Left lung (tissue), 10 donors: Measurements from ENCODE around the gene COL26A1. TPM values are rescaled to one million over a fixed set of nuclear protein-coding genes. Genes with fewer than 3 reads are reported as not detected.

Experiments
- ATAC-seq: fragments of 200-7000 bp; cut with Tn5 transposase; one replicate; pipeline ENCODE4 v1.9.1; 2020; ENCODE audit warnings: moderate library complexity
- DNase-seq, 4 donors: peaks; one replicate each; pipeline ENCODE4 v3.0.0-alpha.2; 2013 to 2020
- H3K27ac ChIP-seq, 2 donors: fragments of 200-600 bp; sonication (generic) in 1 of 2; one replicate each; pipeline versions ENCODE4 v1.5.0 to v1.8.0; 2020 to 2021
- H3K27me3 ChIP-seq, 2 donors: fragments of 200-600 bp; sonication (generic) in 1 of 2; one replicate each; pipeline versions ENCODE4 v1.5.0 to v1.8.0; 2020 to 2021
- H3K36me3 ChIP-seq, 2 donors: fragments of 200-600 bp; sonication (generic) in 1 of 2; one replicate each; pipeline versions ENCODE4 v1.5.0 to v1.8.0; 2020 to 2021
- H3K4me1 ChIP-seq, 2 donors: fragments of 200-600 bp; one replicate each; pipeline ENCODE4 v1.8.0; 2021
- H3K4me3 ChIP-seq, 2 donors: fragments of 200-600 bp; sonication (generic) in 1 of 2; one replicate each; pipeline versions ENCODE4 v1.5.0 to v1.8.0; 2020 to 2021; ENCODE audit warnings: mild to moderate bottlenecking in 1 of 2
- H3K9me3 ChIP-seq, 2 donors: fragments of 200-600 bp; sonication (generic) in 1 of 2; one replicate each; pipeline versions ENCODE4 v1.5.0 to v1.8.0; 2020 to 2021
- intact Hi-C, 2 donors: fragments of 100-400 bp; cut with DNase I; formaldehyde crosslinking; loops; one replicate each; pipeline versions ENCODE4 v1.11.2 to v1.14.2; 2022
- polyA plus RNA-seq, 6 donors: library from polyadenylated mRNA; unstranded; fragments of 120-200 nt; gene quantifications; one replicate each; pipeline ENCODE4 v1.2.1, GENCODE V29; 2013; ENCODE audit not compliant: insufficient read length in 6 of 6
- total RNA-seq, 2 donors: library from RNA; stranded (reverse); fragmentation: NEBNext Ultra II Directional; extraction: Animal tissue kit (Norgen Biotek cat#: 25700); gene quantifications; one replicate each; pipeline ENCODE4 v1.2.1, GENCODE V29; 2021
- TF ChIP-seq, protein P1 (sequence below), 2 donors: fragments of 200-600 bp; sonication (generic) in 1 of 2; IDR thresholded peaks; one replicate each; pipeline versions ENCODE4 v1.5.0 to v1.8.0; 2021; ENCODE audit warnings: antibody characterized with exemption in 2 of 2
- donor health status: DM: no; HTN: yes; CAD: no.
- donor health status: DM: no; HTN: no; CAD: no.

The COL26A1 gene
- total and polyA plus RNA-seq, 8 donors: 0.76 to 7.7 (median 7.1) TPM; not detected in 1

DNA sequence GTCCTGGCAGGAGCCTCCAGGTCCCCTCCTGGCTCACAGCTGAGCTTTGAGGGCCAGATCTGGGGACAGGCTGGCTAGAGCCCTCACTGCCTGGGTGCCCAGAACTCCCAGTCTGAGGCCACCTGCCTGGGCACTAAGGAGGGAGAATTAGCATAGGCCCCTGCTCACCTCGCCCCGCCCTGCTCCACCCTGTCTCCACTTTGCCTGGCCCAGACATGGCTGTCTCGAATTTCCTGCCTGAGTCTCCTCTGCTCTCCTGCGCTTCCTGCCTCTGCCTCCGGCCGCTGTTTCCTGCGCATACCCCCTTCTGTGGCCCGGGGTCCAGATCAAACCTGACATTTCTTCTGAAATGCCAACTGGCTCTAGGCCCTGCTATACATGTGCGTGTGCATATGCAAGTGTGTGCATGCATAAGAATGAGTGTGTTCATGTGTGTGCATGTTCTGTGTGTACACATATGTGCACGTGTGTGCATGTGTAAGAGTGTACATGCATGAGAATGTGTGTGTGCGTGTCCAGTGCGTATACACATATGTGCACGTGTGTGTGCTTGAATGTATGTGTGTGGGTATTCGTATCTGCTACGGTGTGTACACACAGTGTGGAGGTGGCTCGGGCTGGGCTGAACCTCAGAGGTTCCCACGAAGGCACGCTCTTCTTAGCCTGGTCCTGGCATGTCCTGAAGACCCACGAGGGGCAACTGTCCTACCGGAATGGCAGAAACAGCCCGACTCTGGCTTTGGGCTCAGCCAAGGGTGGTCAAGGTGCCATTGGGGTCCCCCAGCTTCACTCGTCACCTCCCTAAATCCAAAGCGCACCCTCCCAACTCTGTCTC is 201.5 kb downstream of the COL26A1 start:
- no peak overlapping the region for H3K4me3 ChIP-seq

DNA sequence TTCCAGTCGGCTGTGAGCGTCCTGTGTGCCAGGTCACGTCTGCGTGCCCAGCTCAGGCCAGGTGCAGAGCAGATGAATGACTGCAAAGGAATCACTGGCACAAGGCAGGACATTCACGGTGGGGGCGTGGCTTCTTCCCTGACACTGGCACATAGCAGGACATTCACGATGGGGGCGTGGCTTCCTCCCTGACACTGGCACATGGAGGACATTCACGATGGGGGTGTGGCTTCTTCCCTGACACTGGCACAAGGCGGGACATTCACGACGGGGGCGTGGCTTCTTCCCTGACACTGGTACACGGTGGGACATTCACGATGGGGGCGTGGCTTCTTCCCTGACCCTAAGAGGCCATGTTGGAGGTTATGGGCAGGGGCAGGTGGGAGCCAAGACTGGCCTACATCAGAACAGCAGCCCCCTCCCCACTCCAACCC is 202.1 kb downstream of the COL26A1 start:
- TF ChIP-seq, protein P1, sequence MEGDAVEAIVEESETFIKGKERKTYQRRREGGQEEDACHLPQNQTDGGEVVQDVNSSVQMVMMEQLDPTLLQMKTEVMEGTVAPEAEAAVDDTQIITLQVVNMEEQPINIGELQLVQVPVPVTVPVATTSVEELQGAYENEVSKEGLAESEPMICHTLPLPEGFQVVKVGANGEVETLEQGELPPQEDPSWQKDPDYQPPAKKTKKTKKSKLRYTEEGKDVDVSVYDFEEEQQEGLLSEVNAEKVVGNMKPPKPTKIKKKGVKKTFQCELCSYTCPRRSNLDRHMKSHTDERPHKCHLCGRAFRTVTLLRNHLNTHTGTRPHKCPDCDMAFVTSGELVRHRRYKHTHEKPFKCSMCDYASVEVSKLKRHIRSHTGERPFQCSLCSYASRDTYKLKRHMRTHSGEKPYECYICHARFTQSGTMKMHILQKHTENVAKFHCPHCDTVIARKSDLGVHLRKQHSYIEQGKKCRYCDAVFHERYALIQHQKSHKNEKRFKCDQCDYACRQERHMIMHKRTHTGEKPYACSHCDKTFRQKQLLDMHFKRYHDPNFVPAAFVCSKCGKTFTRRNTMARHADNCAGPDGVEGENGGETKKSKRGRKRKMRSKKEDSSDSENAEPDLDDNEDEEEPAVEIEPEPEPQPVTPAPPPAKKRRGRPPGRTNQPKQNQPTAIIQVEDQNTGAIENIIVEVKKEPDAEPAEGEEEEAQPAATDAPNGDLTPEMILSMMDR (IDR thresholded peaks at IDR 0.05): no peak
- peaks cover 0 to 18% of the 10 kb centered on the region in 2 donors for H3K27me3 ChIP-seq
- H3K4me3 ChIP-seq: no peak overlapping the region
- ATAC-seq (peak; percentile 33), DNase-seq (no peak)
- H3K9me3 ChIP-seq: peaks cover 0 to under 1% of the 10 kb centered on the region in 2 donors
- intact Hi-C loops: no loop called here
- H3K4me1 ChIP-seq: no peaks in the 10 kb centered on the region
- H3K27ac ChIP-seq: no peak overlapping the region
- H3K36me3 ChIP-seq: no peaks in the 10 kb centered on the region

More for the DNA sequence above, 201.5 kb downstream of the COL26A1 start:
- TF ChIP-seq, protein P1 (IDR thresholded peaks at IDR 0.05): no peak
- Histone ChIP-seq H3K27ac (no peak overlapping the region), H3K36me3 (no peaks in the 10 kb centered on the region), H3K9me3 (no peaks in the 10 kb centered on the region), H3K27me3 (peaks cover 0 to 18% of the 10 kb centered on the region in 2 donors), H3K4me1 (no peaks in the 10 kb centered on the region)
- intact Hi-C loops: no loop called here
- no peak for DNase-seq
- ATAC-seq: no peak

DNA sequence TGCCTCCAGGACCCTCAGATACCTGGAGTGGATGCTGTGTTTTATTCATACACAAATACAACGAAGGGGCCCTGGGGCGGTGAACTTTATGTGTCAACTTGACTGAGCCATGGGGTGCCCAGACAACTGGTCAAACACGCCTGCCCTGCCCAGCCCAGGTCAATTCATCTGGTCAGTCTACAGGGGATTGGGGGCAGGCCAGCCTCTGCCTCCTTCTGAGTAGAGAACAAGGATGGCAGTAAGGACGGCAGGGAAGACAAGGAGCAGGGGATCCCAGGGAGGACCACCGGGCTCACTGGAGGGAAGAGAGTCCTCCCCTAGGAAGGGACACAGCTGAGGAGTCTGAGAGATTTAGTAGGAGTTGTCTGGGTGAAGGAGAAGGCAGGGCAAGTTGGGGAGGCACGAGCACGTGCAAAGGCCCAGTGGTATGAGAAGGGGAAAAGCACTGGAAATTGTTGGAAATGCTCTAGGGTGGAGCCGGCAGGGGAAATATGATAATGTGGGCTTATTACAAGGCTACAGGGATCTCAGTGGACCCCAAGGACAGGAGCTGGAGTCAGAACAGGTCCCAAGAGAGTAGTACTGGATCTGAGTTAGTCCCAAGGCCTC is 203.0 kb downstream of the COL26A1 start:
- peaks cover 0 to 18% of the 10 kb centered on the region in 2 donors for H3K27me3 ChIP-seq
- no peak overlapping the region for H3K27ac ChIP-seq
- H3K36me3 ChIP-seq: no peaks in the 10 kb centered on the region
- TF ChIP-seq, protein P1 (IDR thresholded peaks at IDR 0.05): no peak
- DNase-seq: no peak
- H3K9me3 ChIP-seq: peaks cover 0 to 3% of the 10 kb centered on the region in 2 donors
- no peak for ATAC-seq
- H3K4me1 ChIP-seq: no peaks in the 10 kb centered on the region
- intact Hi-C loops: no loop called here
- no peak overlapping the region for H3K4me3 ChIP-seq

DNA sequence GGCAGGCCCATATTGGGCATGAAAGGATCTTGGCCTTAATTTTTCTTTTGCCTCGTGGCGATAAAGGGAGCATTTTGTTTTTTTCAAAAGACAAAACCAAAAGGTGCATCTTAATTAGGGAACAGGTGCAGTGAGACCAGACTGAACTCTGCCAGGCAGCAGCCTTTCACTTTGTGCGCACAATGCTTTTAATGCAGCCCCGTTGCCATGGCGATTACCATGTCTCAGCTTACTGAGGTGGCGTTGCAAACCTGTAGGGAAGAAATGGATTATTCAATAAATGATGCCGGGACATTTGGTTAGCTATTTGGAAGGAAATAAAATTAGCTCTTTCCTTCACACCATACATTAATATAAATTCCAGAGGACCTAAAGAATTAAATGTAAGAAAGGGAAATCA is 204.6 kb downstream of the COL26A1 start:
- Histone ChIP-seq H3K4me1 (no peaks in the 10 kb centered on the region), H3K27ac (no peak overlapping the region), H3K36me3 (no peaks in the 10 kb centered on the region), H3K9me3 (peaks cover 0 to 14% of the 10 kb centered on the region in 2 donors), H3K27me3 (peaks cover 0 to 13% of the 10 kb centered on the region in 2 donors), H3K4me3 (no peak overlapping the region)
- DNase-seq (no peak), ATAC-seq (no peak)
- intact Hi-C loops: no loop called here
- TF ChIP-seq, protein P1 (IDR thresholded peaks at IDR 0.05): no peak

DNA sequence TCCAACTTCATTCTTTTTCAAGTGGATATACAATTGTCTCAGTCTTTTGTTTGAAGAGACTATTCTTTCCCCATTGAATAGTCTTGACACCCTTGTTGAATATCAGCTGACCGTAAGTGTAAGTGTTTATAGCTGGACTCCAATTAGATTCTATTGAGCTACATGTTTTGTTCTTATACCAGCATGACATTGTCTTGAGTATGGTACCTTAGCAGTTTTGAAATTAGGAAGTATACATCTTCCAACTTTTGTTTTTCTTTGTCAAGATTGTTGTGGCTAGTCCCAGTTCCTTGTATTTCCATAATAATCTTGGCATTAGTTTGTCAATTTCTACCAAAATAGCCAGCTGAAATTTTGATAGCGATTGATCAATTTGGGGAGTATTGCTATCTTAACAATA is 209.5 kb downstream of the COL26A1 start:
- DNase-seq (no peak), ATAC-seq (no peak)
- TF ChIP-seq, protein P1 (IDR thresholded peaks at IDR 0.05): no peak
- H3K4me3 ChIP-seq: no peak overlapping the region
- intact Hi-C loops: no loop called here
- H3K27me3 ChIP-seq: peaks cover 0 to 3% of the 10 kb centered on the region in 2 donors
- peaks cover 0 to 22% of the 10 kb centered on the region in 2 donors for H3K9me3 ChIP-seq
- H3K27ac ChIP-seq: no peak overlapping the region
- H3K36me3 ChIP-seq: no peaks in the 10 kb centered on the region
- H3K4me1 ChIP-seq: no peaks in the 10 kb centered on the region
